ENCODE measurements around the gene CFAP161.
"Not testable (repeated sequence)": the region's sequence is repeated elsewhere in the genome, so short reads cannot be mapped to it uniquely, and the experiment has no call there.

The CFAP161 gene

DNA sequence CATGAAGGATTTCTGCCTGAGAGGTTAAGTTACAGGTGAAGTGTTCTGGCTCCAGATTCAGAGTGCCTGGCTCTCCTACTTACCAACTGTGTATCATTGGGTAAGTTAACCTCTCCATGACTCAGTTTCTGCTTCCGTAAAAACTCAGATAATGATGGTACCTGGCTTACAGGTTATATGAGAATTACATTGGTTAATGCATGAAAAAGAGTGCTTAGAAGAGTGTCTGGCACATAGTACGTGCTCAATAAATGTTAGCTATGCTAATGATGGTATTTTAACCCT is 23.8 kb downstream of the CFAP161 start:
- DNase-seq (ENCODE audit: low read depth in 2 of 2): no peak

DNA sequence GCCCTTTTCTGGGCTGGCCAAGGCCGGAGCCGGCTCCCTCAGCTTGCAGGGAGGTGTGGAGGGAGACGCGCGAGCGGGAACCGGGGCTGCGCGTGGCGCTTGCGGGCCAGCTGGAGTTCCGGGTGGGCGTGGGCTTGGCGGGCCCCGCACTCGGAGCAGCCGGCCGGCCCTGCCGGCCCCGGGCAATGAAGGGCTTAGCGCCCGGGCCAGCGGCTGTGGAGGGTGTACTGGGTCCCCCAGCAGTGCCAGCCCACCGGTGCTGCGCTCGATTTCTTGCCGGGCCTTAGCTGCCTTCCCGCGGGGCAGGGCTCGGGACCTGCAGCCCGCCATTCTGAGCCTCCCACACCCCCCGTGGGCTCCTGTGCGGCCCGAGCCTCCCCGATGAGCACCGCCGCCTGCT is 24.5 kb downstream of the CFAP161 start:
- not testable (repeated sequence) for DNase-seq (ENCODE audit: low read depth in 2 of 2)

DNA sequence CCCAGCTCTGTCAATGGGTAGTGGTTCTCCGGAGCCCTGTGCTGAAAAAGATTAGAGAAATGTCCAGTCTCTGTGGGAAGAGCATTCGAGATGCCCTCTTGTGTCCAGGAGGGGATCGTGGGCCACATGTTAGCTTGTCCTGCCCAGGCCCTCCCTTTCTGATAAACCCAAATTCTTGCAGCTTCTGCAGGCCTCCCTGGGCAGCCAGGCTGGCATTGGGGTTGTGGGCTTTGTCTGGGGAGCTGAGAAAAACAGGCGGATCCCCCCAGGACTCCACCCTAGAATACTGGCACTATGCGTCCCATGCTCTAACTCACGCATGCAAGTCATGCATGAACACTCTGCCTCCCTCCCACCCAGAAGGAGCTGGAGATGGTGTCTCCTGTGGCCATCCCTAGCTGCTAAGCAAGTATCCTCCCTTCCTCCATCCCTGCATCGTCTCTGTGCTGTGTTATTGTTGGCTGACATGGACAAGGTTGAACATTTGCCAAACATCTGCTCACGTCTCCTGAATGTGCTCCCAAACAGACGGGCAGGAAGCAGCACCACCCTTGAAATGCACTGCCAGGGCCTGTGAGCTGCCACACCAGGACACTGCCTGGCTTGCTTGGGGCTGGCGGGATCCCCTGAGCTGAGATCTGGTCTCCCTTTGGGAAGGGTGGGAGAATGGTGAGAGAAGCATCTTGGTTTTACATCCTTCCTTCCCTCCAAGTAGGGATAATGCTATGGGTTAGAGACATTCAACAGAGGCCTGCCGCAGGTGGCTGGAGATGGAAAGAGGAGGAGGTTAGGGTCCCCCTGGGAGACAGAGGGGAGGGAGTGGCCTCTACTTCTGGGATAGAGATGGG is 26.5 kb downstream of the CFAP161 start:
- peak; percentile 83 to 84 for DNase-seq (ENCODE audit: low read depth in 2 of 2)

DNA sequence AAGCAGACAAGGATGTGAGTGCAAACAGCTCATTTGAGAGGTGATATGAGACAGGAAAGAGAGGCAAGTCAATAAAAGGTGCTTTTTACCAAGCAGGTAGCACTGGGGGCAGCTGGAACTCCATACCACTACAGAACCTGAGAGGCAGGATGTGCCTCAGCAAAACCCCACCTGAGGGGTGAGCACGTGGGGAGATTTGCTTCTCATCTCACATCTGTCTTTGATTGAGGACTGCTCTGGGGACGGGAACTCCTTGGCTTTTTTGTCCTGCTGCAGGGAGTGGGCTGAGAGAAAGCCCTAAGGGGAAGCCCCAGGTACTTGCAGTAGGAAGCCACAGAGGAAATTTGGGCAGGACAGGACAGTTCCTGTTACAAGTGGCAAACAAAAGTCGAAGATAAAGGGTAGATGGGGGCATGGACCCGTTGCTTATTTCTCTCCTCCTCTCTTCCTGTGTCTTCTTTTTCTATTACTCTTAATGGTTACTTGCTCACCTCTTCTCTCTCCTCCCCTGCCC is 27.1 kb downstream of the CFAP161 start:
- no peak for DNase-seq (ENCODE audit: low read depth in 2 of 2)

DNA sequence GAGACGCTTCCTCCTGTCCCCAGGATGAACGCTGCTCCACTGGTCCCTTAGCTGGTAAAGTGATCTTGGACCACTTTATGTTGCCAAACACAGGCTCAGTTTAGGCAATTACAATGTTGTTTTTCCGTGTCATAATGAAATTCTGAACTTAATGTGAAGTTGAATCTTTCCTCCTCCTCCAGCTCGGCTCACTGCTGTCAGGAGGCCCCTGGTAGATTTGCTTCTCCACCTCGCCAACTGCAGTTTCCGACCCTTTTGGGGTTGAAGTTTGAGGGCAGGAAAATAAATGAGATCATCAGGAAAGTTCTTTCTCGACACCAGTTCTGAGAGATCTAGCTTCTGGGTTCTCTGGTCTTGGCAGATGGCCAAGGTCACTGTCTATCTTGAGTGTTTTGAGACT is 27.8 kb downstream of the CFAP161 start:
- DNase-seq (ENCODE audit: low read depth in 2 of 2): no peak

DNA sequence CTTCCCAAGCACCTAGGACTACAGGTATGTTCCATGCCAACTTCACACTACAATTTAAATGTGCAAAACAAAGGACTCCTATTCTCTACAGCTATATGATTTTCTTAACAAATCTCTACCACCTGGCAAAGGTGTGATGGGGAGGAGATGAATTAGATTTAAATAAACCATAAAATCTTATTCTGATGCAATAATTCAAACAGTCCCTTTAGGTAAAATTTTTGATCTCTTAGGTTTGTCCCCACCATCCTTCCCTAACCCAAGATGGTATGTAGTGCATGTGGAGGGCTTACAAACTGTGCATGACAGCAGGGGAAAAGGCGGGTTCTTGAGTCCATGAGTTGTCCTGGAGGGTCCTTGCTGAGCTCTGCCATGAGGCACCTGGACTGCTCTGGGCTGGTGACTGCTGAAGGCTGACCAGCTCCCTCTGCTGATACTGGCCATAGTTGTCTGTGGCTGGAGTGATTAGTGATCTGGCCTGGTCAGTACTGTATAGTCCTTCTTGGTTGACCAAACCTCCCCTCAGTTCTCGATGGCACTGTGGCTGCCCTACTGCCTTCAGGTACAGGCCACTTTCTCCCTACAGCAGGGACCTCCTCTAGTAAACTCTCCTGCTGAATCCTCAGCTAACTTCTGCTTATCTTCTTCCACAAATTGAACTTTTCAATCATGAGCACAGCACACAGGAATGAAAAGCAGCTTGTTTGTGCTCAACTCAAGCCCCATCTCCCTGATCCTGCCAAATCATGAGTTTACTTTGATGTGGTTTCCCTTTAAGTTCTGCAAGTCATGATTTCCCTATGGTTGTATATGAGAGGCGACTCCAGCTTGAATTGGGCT is 30.1 kb downstream of the CFAP161 start:
- DNase-seq (ENCODE audit: low read depth in 2 of 2): peak; percentile 77 to 78

DNA sequence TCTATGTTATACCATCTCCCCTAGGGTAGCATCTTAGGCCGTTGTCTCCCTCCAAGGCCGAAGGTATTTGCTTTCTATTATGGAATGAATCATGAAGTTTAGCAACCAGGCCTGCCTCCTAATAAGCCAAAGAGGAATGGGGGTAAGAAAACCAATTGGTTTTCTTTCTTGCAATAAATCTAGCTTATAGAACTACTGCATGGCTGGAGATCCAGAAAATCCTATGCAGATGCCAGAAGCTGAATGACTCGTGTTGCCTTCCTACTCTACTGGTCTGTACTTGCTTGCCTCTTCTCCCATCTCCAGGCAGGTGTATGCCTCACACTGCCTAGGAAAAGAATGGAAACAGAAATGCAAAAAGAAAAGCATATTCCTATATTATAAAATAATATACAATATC is 31.5 kb downstream of the CFAP161 start:
- peak in 1 of 2 experiments; percentile 33 for DNase-seq (ENCODE audit: low read depth in 2 of 2)

DNA sequence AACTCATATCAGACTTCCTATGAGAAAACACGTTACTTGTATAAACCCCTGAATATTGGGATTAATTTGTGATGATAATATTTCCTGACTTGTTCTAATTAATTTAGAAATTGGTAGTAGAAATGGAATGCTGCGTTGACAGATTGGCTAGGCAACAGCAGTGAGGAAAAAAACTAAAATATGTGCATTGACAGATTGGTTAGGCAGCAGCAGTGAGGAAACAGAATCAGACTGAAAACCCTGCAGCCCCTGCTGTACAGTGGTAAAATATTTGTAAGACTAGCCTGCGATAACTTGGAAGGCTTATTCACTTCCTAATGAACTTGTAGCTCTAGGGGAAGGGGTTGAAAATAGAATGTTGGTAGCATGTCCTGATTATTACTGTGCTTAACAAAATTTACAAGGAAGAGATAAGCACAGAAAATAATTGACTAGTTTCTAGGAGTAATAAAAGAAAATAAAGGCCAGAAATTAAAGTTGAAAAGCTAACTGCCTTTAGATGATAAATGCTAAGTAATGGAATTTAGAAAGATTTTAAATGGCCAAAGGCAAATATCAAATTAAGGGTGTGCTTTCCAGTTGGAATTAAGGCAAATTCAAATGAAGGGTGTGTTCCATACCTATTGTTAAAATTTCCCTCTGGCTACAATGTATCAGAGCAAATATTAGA is 32.7 kb downstream of the CFAP161 start:
- DNase-seq (ENCODE audit: low read depth in 2 of 2): no peak

DNA sequence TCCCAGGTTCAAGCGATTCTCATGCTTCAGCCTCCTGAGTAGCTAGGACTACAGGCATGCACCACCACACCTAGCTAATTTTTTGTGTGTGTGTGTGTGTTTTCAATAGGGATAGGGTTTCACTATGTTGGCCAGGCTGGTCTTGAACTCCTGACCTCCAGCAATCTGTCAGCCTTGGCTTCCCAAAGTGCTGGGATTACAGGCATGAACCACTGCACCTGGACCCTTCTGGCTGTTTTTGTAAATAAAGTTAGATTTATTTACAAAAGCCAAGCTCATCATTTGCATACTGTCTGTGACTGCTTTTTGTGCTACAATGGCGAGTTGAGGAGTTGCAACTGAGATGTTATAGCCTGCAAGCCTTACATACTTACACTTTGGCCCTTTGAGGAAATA is 34.1 kb downstream of the CFAP161 start:
- no peak for DNase-seq (ENCODE audit: low read depth in 2 of 2)

DNA sequence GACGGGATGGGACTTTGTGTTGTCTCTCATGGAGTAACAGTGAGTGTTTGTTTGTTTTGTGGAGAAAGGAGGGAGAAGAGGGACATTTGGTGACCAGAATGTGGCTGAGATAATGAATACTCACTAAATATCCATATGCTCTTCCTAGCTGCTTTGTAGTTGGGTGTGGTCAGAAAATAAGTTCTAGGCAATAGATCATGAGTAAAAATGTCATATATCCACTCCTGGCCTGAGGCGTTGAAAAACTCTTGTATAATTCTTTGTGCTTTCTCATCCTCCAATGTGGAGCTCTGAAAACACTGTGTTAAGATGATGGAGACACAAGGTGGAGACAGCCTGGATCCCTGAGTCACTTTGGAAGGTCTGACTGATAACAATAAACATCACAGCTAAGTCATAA is 34.6 kb downstream of the CFAP161 start:
- DNase-seq (ENCODE audit: low read depth in 2 of 2): no peak

DNA sequence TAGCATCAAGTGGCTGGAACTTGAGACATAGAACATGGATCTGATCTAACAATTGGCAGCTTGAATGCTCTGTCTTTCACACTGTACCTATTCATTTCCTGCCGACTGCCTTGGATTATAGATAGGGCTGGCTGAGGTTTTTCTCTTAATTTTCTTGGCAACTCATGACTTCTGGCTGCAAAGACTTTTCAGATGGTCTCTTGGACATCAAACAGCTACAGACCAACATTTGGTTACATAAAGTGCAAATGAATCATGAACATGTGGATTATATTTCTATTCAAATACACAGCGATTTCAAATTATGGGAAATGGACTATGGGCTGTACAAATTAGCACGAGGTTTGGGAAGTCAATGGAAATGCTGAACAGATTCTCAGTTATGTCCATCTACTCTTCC is 36.4 kb downstream of the CFAP161 start:
- peak in 1 of 2 experiments; percentile 40 for DNase-seq (ENCODE audit: low read depth in 2 of 2)

DNA sequence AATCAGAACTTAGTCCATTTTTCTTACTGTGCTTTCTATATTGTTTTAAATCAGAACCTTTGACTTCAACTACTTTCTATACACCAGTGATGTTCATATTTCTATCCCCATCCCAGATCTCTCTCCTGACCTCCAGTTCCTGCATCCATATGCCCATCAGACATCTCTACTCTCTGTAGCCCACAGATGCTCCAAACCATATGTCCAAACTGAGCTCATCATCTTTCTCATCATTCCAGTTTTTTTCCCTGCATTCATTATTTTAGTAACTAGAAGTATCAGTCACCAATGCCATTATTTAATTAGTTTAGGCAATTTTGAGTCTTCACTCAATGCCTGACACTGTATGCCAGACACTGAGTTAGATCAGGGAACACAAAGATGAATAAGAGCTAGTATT is 37.2 kb downstream of the CFAP161 start:
- DNase-seq (ENCODE audit: low read depth in 2 of 2): no peak

DNA sequence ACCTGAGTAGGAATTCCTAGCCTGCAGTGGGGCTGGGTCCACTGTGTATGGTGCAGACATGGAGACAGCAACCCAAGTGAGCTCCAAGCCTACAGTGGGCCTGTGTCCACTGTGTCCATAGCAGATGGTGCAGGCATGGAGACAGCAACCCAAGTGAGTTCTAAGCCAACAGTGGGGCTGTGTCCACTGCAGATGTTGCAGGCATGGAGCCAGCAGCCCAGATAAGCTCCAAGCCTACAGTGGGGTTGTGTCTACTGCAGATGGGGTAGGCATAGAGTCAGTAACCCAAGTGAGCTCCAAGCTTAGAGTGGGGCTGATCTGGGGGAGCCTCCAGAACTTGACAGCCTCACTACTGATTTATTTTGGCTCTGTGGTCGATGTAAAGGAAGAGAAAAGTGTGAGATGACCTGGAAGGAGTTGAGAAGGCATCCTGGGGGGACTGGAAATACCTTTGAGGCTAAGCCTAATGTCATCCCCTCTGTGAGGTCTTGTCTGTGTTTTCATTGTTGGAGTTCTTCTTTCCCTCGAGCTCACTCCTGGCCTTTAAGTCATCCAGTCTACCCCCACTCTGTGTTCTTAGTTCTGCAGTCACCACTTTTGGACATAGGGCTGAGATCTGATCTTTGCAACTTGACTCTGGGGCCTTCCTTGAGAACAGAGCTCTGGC is 40.2 kb downstream of the CFAP161 start:
- DNase-seq (ENCODE audit: low read depth in 2 of 2): no peak

DNA sequence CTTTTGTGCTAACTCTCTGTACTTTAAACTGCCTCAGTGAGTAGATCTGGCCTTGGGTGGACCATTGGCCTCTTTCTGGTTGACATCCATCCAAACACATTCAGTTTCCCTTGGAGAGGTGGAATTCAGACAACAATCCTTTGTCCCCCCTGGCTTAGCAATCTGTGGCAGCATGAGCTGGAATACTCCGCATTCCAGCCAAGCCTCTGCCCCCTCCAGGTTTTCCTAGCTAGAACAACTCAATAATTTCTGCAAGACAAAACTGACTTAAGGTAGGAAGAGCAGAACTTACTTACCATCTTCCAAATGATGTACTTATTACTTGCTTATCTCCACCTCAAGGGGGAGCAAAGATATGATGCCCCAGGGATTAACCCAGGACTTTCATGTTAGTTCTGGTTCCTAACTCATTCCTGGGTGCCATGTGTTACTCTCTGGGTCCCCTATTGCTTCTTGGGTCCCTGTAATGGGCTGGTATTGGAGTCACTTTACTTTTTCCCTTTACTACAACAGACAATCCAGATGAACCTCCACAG is 40.8 kb downstream of the CFAP161 start:
- no peak for DNase-seq (ENCODE audit: low read depth in 2 of 2)

DNA sequence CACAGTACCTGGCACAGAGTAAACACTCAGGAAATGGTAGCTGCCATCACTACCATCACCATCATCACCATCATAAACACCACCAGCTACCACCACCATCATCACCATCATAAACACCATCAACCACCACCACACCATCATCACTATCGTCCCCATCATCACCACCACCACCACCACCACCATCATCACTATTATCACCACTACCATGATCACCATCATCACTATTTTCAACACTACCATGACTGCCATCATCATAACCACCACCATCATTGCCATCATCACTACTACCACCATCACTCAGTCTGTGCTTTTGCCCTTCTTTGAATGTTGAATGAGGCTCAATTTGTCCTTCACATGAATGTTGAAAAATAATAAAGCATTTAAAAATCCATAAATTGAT is 41.4 kb downstream of the CFAP161 start:
- no peak for DNase-seq (ENCODE audit: low read depth in 2 of 2)

DNA sequence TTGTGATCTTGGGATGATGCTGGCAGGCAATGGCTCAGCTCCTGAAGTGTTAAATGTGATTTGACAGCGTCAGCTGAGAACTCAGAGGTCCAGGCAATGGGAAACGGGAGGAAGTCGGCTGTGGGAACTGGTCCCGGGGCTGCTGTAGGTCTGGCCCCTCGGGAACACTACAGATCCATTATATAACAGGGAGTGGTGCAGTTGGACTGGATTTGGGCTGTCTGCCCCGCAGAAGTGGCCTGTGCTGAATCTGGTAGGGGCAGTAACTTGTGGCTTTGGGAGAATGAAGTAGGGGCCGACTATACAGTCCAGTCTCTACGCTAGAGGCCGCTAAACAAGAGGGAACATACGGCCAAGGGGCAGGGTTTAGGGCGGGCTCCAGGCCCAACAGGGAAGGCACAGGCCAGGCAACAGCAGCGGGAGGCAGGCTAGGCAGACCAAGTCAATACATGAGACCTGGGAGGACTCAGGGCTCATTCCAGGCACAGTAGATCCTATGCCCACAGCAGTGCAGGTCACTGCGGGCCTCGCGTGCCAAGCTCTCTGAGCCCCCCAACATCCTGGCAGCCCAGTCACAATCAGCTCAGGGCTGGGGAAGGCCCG is 42.3 kb downstream of the CFAP161 start:
- no peak for DNase-seq (ENCODE audit: low read depth in 2 of 2)

DNA sequence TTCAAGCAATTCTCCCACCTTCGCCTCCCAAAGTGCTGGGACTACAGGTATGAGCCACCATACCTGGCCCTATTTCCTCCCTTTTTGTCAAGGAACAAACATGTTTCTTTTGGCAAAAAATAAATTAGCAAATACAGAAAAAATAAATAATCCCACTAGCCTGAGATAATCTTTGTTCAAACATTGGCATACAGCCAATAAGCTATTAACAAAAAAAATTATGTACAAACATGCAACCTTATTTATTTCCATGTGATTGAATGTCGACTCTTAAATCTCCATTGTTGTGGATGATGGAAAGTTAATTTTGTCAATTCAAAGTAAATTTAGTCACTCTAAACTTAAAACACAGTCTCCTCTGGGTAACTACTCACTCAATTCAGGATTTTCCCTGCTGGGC is 44.3 kb downstream of the CFAP161 start:
- DNase-seq (ENCODE audit: low read depth in 2 of 2): no peak

DNA sequence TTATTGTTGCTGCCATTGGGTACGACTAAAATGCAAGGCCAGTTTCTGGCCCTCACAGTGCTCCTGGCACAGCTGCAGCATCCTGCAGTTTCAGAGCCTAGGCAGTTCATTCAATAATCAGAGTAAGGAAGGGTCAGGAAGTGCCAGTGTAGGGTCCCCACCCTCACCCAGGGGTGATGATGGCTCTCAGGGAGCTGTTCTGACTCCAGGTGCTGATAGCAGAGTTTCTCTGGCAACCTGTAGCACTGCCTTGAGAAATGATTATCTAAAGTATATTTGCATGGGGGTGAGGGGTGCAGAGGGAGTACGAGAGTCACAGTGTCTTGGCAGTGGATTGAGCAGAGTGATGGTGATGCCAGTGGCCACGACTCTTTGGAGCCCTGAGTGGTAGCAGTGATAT is 47.1 kb downstream of the CFAP161 start:
- DNase-seq (ENCODE audit: low read depth in 2 of 2): no peak

DNA sequence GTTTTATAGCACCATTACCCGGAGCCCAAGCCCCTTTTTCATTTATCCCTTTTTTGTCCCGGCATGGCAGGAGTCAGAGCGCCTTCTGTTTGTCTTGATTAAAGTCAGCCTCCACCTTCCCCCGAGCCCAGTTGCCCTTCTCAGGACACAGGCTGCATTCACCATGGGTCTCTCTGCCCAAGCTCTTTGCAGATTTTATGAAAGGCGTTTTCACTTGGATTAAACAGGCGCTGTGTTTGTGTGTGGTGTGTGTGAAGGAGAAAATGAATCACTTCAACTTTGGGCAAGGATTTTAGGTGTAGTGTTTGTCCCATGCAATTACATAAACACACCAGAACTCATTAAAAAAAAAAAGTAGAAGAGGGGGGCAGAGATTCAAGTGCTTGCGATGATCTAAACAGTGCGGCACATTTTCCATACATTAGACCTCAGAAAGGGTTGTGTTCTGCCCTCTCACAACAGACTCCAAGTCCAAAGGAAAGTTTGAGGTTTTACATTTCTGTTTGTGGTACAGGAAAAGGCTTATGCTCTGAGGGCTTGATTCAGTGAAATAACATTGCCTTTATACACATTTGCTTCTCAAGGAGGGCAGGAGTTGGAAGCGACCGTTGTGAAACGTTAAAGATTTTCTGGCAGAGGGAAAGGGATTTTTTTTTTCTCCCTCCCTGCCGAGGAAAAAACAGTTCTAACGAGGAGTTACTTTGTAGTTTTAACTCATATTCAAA is 48.1 kb downstream of the CFAP161 start:
- DNase-seq (ENCODE audit: low read depth in 2 of 2): no peak

DNA sequence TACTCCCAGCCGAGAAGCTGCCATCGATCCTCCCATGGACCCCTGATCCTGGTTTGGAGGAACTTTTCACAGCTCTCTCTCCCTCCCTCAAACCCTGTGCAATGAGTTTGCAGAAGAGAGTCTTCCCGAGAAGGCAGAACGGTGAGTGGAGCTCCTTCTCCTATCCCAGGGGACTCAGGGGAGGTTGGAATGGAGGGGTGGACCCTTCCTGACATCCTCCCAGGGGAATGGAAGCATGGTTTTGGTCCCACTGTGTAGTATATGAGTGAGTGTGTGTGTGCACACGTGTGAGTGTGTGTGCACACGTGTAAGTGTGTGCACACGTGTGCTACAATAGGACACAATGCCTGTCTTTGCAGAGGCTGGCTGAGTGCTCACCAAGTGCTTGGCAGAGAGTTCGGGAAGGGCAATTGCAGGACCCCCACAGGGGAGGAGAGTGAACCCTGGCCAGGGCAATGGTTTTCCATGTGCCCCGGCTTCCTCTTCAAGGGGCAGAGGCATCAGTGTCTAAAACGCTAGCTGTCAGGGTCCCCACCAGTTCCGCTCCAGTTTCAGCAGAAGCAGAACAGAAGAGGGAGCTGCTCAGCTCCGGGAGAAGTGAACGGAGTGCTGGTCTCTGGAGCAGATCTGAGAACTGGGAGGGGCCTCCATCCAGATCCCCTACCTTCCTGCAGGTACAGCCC is 48.8 kb downstream of the CFAP161 start:
- DNase-seq (ENCODE audit: low read depth in 2 of 2): no peak
